ENCODE data around the gene MEGF8. TPM values are rescaled to one million over a fixed set of nuclear protein-coding genes. Genes with fewer than 3 reads are reported as not detected.
A peak's percentile ranks its signal among the peaks of the same experiment; 100 is the strongest.

The MEGF8 gene
- total RNA-seq, 3 donors from 2014 or later (not counting 1 experiment from before 2014, with no cell fraction given): 8.1 to 11.3 (median 10.5) TPM

DNA sequence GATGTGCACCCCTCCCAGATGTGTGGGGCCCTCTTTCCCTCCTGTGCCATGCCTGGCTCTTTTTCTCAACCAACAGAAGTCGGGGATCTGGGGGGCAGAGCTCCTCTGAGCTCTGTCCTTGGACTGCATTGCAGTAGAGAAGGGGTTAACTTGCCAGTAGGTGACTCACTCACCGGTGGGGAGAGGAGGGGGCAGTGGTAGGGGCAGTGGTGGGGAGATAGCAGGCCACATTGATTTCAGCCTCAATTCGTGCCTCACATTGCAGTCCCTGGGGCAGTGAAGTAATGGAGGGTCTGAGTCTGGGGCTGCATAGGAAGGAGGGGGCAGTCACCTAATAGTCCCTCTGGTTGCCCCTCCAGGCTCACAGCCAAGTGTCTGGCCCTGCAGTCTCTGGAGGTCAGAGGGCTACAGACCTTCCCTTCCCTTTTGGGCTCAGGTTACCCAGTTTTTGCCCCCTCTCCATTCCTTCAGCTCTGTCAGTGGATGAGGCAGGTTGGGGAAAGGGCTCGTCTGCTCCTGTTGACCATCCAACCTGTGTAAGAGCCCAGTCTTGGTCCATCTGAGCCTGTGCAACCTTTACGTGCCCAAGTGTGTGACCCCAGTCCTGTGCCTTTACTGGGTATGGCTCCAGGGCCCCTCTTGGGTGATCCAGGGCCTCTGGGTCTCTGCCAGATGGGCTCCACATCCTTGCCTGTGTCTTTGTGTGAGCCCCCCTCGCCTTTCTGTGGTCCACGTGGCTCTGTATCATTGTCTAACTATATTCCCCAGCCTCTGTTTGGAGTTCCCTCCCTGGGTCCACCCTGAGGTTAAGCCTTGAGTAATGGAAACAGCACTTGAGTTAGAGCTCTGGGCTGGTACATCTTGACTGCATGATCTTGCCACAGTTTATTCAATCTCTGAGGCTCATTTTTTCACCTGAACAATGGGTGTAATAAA lies 43.3 kb upstream of the MEGF8 start:
- WGBS (ENCODE audit: insufficient coverage): 38% methylated on average over 7 of the region's 7 CpGs
- peaks cover 71% of the 10 kb centered on the region for H3K4me1 ChIP-seq (ENCODE audit: control insufficient read depth, insufficient read depth, low read length)
- H3K4me1 Mint-ChIP-seq: peaks cover 31 to 38% of the 10 kb centered on the region in 2 donors

DNA sequence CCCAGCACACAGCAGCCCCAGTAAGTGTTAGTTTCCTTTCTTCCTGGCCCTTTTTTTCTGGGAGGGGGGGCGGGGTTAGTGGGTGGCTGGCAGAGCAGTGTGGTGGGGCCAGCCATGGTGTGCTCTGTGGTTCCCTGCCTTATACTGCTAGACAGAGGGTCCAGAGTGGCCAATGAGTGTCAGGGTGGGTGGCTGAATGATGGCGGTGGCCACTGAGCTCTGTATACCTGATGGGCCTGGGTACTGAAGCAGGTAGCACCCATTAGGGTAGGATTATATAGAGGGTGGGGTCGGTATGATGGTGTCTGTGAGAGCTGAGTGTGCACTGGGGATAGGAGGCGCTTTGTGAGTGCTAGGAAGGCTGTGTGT lies 42.6 kb upstream of the MEGF8 start:
- Histone ChIP-seq H3K36me3 (ENCODE audit: control insufficient read depth, insufficient read depth, low read length) (peaks cover 11% of the 10 kb centered on the region), H3K27ac (ENCODE audit: low read length) (peak overlapping the region; percentile 99), H3K4me3 (ENCODE audit: low read length) (no peak overlapping the region), H3K27me3 (ENCODE audit: control insufficient read depth, insufficient read depth, low read length) (no peaks in the 10 kb centered on the region), H3K9me3 (ENCODE audit: control insufficient read depth, insufficient read depth, low read length) (no peaks in the 10 kb centered on the region), H3K4me1 (ENCODE audit: control insufficient read depth, insufficient read depth, low read length) (peaks cover 71% of the 10 kb centered on the region)
- ATAC-seq (no peak), DNase-seq (peak; percentile 43 to 70)
- H3K4me1 Mint-ChIP-seq: peaks cover 31 to 38% of the 10 kb centered on the region in 2 donors
- WGBS (ENCODE audit: insufficient coverage): 28% methylated on average over 3 of the region's 4 CpGs
- no peak overlapping the region for H3K27ac Mint-ChIP-seq
- no peaks in the 10 kb centered on the region for H3K27me3 Mint-ChIP-seq (ENCODE audit: low read depth in 2 of 2)
- H3K36me3 Mint-ChIP-seq: no peaks in the 10 kb centered on the region
- intact Hi-C loops (cut with micrococcal nuclease): loop anchor here (1.0 to 5.0 kb wide), 5 partner anchors 15 to 150 kb away; partner anchors contain the start of genes GSK3A, MEGF8 and POU2F2
- TF ChIP-seq, protein P1, sequence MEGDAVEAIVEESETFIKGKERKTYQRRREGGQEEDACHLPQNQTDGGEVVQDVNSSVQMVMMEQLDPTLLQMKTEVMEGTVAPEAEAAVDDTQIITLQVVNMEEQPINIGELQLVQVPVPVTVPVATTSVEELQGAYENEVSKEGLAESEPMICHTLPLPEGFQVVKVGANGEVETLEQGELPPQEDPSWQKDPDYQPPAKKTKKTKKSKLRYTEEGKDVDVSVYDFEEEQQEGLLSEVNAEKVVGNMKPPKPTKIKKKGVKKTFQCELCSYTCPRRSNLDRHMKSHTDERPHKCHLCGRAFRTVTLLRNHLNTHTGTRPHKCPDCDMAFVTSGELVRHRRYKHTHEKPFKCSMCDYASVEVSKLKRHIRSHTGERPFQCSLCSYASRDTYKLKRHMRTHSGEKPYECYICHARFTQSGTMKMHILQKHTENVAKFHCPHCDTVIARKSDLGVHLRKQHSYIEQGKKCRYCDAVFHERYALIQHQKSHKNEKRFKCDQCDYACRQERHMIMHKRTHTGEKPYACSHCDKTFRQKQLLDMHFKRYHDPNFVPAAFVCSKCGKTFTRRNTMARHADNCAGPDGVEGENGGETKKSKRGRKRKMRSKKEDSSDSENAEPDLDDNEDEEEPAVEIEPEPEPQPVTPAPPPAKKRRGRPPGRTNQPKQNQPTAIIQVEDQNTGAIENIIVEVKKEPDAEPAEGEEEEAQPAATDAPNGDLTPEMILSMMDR (IDR thresholded peaks at IDR 0.05): no peak
- H3K9me3 Mint-ChIP-seq: no peaks in the 10 kb centered on the region
- peak overlapping the region; percentile 83 for H3K4me3 Mint-ChIP-seq

More for the DNA sequence above, 43.3 kb upstream of the MEGF8 start:
- DNase-seq: no peak
- Histone ChIP-seq H3K4me3 (ENCODE audit: low read length) (no peak overlapping the region), H3K27ac (ENCODE audit: low read length) (peak overlapping the region; percentile 99), H3K9me3 (ENCODE audit: control insufficient read depth, insufficient read depth, low read length) (no peaks in the 10 kb centered on the region), H3K36me3 (ENCODE audit: control insufficient read depth, insufficient read depth, low read length) (peaks cover 4% of the 10 kb centered on the region), H3K27me3 (ENCODE audit: control insufficient read depth, insufficient read depth, low read length) (no peaks in the 10 kb centered on the region)
- intact Hi-C loops (cut with micrococcal nuclease): loop anchor here (2.0 to 5.0 kb wide), 3 partner anchors 65 to 149 kb away; partner anchors contain the start of genes DEDD2 and POU2F2
- no peaks in the 10 kb centered on the region for H3K27me3 Mint-ChIP-seq (ENCODE audit: low read depth in 2 of 2)
- ATAC-seq: no peak
- no peaks in the 10 kb centered on the region for H3K36me3 Mint-ChIP-seq
- no peak overlapping the region for H3K27ac Mint-ChIP-seq
- TF ChIP-seq, protein P1 (IDR thresholded peaks at IDR 0.05): no peak
- peak overlapping the region; percentile 83 for H3K4me3 Mint-ChIP-seq
- H3K9me3 Mint-ChIP-seq: no peaks in the 10 kb centered on the region

DNA sequence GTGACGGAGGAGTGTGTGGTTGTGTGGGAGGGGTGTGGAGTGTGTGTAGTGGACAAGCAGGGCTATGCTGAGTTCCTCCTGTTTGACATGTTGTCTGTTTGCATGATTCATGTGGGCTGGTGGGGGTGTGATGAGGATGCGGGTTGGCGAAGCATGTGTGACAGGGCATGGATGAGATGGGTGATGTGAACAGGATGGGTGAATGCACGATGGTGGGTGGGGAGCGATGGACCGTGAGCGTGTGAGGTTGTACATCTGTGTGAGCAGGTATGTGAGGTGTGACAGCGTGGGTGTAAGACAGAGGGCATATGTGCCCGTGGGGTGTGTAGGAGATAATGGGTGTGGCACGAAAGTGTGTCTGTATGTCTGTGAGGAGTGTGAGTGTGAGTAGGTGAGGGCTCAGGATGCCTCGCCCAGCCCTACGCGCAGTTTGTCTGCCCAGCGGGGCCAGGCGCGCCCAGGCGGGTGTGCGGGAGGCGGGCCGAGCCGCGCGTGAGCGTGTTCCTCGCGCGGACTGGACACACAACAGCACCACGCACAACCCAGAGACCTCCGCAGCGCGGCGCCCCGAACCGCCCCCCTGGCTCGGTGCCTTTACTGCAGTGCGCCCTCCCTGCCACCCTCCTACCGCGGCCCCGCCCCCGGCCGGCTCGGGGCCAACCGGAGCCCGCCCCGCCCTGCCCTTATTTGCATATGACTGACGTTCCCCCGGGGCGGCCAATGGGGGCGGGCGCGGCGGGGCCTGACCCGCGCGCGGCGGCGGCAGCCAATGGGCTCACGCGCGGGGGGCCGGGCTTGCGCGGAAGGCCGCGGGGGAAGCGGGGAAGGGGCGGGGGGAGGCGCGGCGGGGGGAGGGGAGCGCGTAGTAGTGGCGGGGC lies 42.0 kb upstream of the MEGF8 start:
- peaks cover 67% of the 10 kb centered on the region for H3K4me1 ChIP-seq (ENCODE audit: control insufficient read depth, insufficient read depth, low read length)
- Mint-ChIP-seq H3K36me3 (no peaks in the 10 kb centered on the region), H3K27ac (no peak overlapping the region), H3K4me1 (peaks cover 27 to 35% of the 10 kb centered on the region in 2 donors), H3K27me3 (ENCODE audit: low read depth in 2 of 2) (no peaks in the 10 kb centered on the region), H3K4me3 (no peak overlapping the region), H3K9me3 (no peaks in the 10 kb centered on the region)
- TF ChIP-seq, protein P1 (IDR thresholded peaks at IDR 0.05): no peak
- H3K27me3 ChIP-seq (ENCODE audit: control insufficient read depth, insufficient read depth, low read length): no peaks in the 10 kb centered on the region
- H3K9me3 ChIP-seq (ENCODE audit: control insufficient read depth, insufficient read depth, low read length): no peaks in the 10 kb centered on the region
- H3K27ac ChIP-seq (ENCODE audit: low read length): peak overlapping the region; percentile 99
- H3K36me3 ChIP-seq (ENCODE audit: control insufficient read depth, insufficient read depth, low read length): peaks cover 17% of the 10 kb centered on the region
- WGBS (ENCODE audit: insufficient coverage): under 1% methylated on average over 61 of the region's 74 CpGs
- DNase-seq: peak; percentile 91 to 97
- H3K4me3 ChIP-seq (ENCODE audit: low read length): peak overlapping the region; percentile 52
- ATAC-seq: peak; percentile 63 to 86 (median 72)
- intact Hi-C loops (cut with micrococcal nuclease): loop anchor here (1.0 to 5.0 kb wide), 5 partner anchors 15 to 151 kb away; partner anchors contain the start of genes GSK3A, MEGF8 and POU2F2
